ENCODE measurements around the gene CDC42BPG.

GRCh38 chr11:64778223-64778472 lies 66.3 kb downstream of the CDC42BPG start:
- TF ChIP-seq CTCF (IDR thresholded peaks at IDR 0.05) (no peak), POLR2A (IDR thresholded peaks at IDR 0.05) (no peak)

All from heart left ventricle (tissue), 13 donors.